RPMI7951 (cell line): ENCODE data around the gene CNOT9. TPM values are rescaled to one million over a fixed set of nuclear protein-coding genes. Genes with fewer than 3 reads are reported as not detected.

ENCODE experiments used
- DNase-seq: peaks from one replicate; pipeline ENCODE4 v3.0.0-alpha.2; 2012; ENCODE audit warnings: low read depth
- total RNA-seq: library from RNA; depleted of rRNA; stranded (reverse); fragments of >200 nt; shearing (Covaris generic); gene quantifications from 2 replicates; pipeline ENCODE4 v1.2.3, GENCODE V29; 2014

The CNOT9 gene
- total RNA-seq, 1 experiment from 2014 or later = 90.0 TPM

- no peak for DNase-seq
Observed at GRCh38 chr2:218577482-218578220, 9.0 kb downstream of the CNOT9 start.

GRCh38 chr2:218578272-218578877 lies 9.7 kb downstream of the CNOT9 start:
- DNase-seq = no peak

GRCh38 chr2:218582076-218582475 lies 13.4 kb downstream of the CNOT9 start:
- DNase-seq = peak; percentile 66

GRCh38 chr2:218583983-218584850 lies 15.6 kb downstream of the CNOT9 start:
- peak; percentile 27 for DNase-seq

- DNase-seq = no peak
Observed at GRCh38 chr2:218585541-218585940, 16.9 kb downstream of the CNOT9 start.

- peak; percentile 64 for DNase-seq
Observed at GRCh38 chr2:218605432-218605831, 36.8 kb downstream of the CNOT9 start.

GRCh38 chr2:218607436-218608115 lies 38.9 kb downstream of the CNOT9 start, which contains the start of gene PLCD4:
PLCD4 (plus strand) TSS chr2:218607899; CDS start chr2:218615740, 7,841 bp downstream.
- DNase-seq = peak; percentile 98

- no peak for DNase-seq
Observed at GRCh38 chr2:218615868-218616315, 47.3 kb downstream of the CNOT9 start.

GRCh38 chr2:218618102-218618860 lies 49.6 kb downstream of the CNOT9 start:
- DNase-seq = peak; percentile 55

GRCh38 chr2:218621007-218621406 lies 52.4 kb downstream of the CNOT9 start:
- DNase-seq = no peak

- no peak for DNase-seq
Observed at GRCh38 chr2:218622606-218623365, 54.1 kb downstream of the CNOT9 start.

- no peak for DNase-seq
Observed at GRCh38 chr2:218623366-218623705, 54.7 kb downstream of the CNOT9 start.

- no peak for DNase-seq
Observed at GRCh38 chr2:218626369-218626768, 57.7 kb downstream of the CNOT9 start.

GRCh38 chr2:218627939-218628338 lies 59.3 kb downstream of the CNOT9 start:
- no peak for DNase-seq

GRCh38 chr2:218631837-218632236 lies 63.2 kb downstream of the CNOT9 start:
- DNase-seq = no peak

- DNase-seq = no peak
Observed at GRCh38 chr2:218635719-218636118, 67.1 kb downstream of the CNOT9 start.

- no peak for DNase-seq
Observed at GRCh38 chr2:218638372-218638771, 69.7 kb downstream of the CNOT9 start.

- DNase-seq = no peak
Observed at GRCh38 chr2:218642121-218642656, 73.5 kb downstream of the CNOT9 start.

- DNase-seq = no peak
Observed at GRCh38 chr2:218642786-218643185, 74.1 kb downstream of the CNOT9 start.

GRCh38 chr2:218643751-218644310 lies 75.2 kb downstream of the CNOT9 start:
- DNase-seq = no peak
